ENCODE results near the gene MRAS. TPM values are rescaled to one million over a fixed set of nuclear protein-coding genes. Genes with fewer than 3 reads are reported as not detected.

The MRAS gene
- total and polyA plus RNA-seq, 2 of the 8 experiments (the other 6 are each of a cell fraction or from before 2014, with no cell fraction given) = 10.6 to 16.2 TPM

DNA sequence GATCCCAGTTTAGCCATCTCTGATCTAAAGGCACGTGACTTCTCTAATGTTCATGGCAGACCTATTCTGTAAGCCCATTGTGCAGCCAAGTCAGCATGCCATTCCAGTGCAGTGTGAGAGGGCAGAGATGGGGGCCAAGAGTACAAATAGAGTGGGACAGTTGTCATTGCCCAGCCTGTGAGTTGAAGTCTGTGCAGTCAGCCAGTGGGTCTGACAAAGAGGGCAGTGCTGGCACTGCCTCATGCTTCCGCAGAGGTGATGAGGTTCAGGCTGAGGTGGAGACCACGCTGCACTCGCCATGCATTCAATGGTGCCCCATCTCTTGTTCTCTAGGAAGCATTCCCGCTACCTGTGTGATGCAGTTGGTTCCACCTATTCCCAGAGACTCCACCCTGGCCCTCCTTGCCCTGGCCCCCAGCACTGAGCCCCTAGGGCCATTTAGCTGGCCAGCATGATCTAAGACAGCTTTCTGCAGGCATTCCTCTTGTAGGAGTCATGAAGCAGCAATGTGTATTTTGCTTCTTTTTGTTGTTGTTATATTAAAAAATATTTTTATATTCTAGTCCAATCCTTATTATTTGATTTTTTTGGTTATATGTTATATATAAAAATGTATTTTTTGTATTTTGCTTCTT lies 3.7 kb downstream of the MRAS start (continued):
- TF ChIP-seq YY1 (IDR thresholded peaks at IDR 0.05; ENCODE audit: low read depth, low read length) (no peak), CHD1 (IDR thresholded peaks at IDR 0.05; ENCODE audit: low read depth, low read length) (no peak), SIX5 (IDR thresholded peaks at IDR 0.05; ENCODE audit: low read depth, low read length) (no peak), CBX8 (IDR thresholded peaks at IDR 0.05; ENCODE audit: borderline replicate concordance, low read depth, low read length) (no peak), FOSL1 (IDR thresholded peaks at IDR 0.05; ENCODE audit: insufficient read depth, low read depth, low read length) (no peak)
- TF ChIP-seq, protein P1, sequence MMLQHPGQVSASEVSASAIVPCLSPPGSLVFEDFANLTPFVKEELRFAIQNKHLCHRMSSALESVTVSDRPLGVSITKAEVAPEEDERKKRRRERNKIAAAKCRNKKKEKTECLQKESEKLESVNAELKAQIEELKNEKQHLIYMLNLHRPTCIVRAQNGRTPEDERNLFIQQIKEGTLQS (IDR thresholded peaks at IDR 0.05; ENCODE audit: insufficient read depth, low read depth, low read length) = no peak
